COLO829 (cell line): ENCODE data around the gene SLAMF8.

Experiments
- DNase-seq: peaks from one replicate; pipeline ENCODE4 v3.0.0; 2012; ENCODE audit warnings: low spot score

SLAMF8 gene

GRCh38 chr1:159849626-159850366, 23.1 kb downstream of the SLAMF8 start:
- DNase-seq = no peak

GRCh38 chr1:159851407-159851806, 24.7 kb downstream of the SLAMF8 start:
- no peak for DNase-seq

- DNase-seq = no peak
These were observed 26.9 kb downstream of the SLAMF8 start for GRCh38 chr1:159853417-159854115.

GRCh38 chr1:159854116-159854692, 27.5 kb downstream of the SLAMF8 start:
- no peak for DNase-seq

GRCh38 chr1:159854693-159855192, 28.1 kb downstream of the SLAMF8 start:
- DNase-seq = no peak

- no peak for DNase-seq
These were observed 29.0 kb downstream of the SLAMF8 start for GRCh38 chr1:159855709-159856108.

- no peak for DNase-seq
These were observed 29.9 kb downstream of the SLAMF8 start for GRCh38 chr1:159856576-159856975.

- DNase-seq = no peak
These were observed 31.2 kb downstream of the SLAMF8 start for GRCh38 chr1:159857889-159858288.

GRCh38 chr1:159859767-159860322, 33.2 kb downstream of the SLAMF8 start:
- no peak for DNase-seq

- DNase-seq = no peak
These were observed 33.8 kb downstream of the SLAMF8 start for GRCh38 chr1:159860456-159860855.

- DNase-seq = no peak
These were observed 34.5 kb downstream of the SLAMF8 start for GRCh38 chr1:159861218-159861617.

- DNase-seq = no peak
These were observed 35.4 kb downstream of the SLAMF8 start for GRCh38 chr1:159862031-159862430.

GRCh38 chr1:159862557-159862956, 35.9 kb downstream of the SLAMF8 start, which contains the start of gene VSIG8:
VSIG8 (minus strand) TSS chr1:159862657; CDS start chr1:159862521, 136 bp downstream.
- no peak for DNase-seq

GRCh38 chr1:159864262-159864661, 37.6 kb downstream of the SLAMF8 start:
- DNase-seq = no peak

GRCh38 chr1:159866066-159866465, 39.4 kb downstream of the SLAMF8 start:
- DNase-seq = no peak

- DNase-seq = no peak
These were observed 40.4 kb downstream of the SLAMF8 start for GRCh38 chr1:159866905-159867663.

- no peak for DNase-seq
These were observed 41.0 kb downstream of the SLAMF8 start for GRCh38 chr1:159867664-159868026.

GRCh38 chr1:159868766-159869165, 42.1 kb downstream of the SLAMF8 start:
- no peak for DNase-seq

GRCh38 chr1:159869173-159869572, 42.5 kb downstream of the SLAMF8 start:
- no peak for DNase-seq

- DNase-seq = no peak
These were observed 42.9 kb downstream of the SLAMF8 start for GRCh38 chr1:159869607-159870006.

- no peak for DNase-seq
These were observed 44.0 kb downstream of the SLAMF8 start for GRCh38 chr1:159870704-159871103.

- DNase-seq = no peak
These were observed 46.2 kb downstream of the SLAMF8 start for GRCh38 chr1:159872891-159873290.
